ENCODE results near the gene ZNHIT2. TPM values are rescaled to one million over a fixed set of nuclear protein-coding genes. Genes with fewer than 3 reads are reported as not detected.

Gene ZNHIT2
- total RNA-seq, 4 donors from 2014 or later: 9.6 to 40.8 (median 12.2) TPM

DNA sequence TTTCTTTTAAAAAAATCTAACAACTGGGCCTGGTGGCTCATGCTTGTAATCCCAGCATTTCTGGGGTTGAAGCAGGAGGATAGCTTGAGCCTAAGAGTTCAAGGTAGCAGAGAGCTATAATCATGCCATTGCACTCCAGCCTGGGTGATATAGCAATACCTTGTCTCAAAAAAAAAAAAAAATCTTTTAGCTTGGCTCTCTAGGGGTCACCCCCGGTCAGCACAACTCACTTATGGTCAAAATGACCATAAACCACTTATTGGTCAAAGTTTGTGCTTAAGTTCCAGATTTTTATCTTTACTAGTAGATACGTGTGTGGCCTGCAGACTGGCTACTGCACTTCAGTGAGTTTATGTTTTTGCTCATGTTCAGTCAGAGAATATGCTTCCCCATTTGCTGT is 46.2 kb upstream of the ZNHIT2 start:
- no peak for DNase-seq
- WGBS, 2 donors (ENCODE audit: low coverage in 1 of 2): 69 to 75% methylated on average over 2 of the region's 2 CpGs
- no peak overlapping the region for H3K4me3 ChIP-seq
- in situ Hi-C loops (cut with MboI; ENCODE audit: low pct_ligation_motif_present in 1 of 4, low pct_unique_long_range_greater_than_20kb in 1 of 4, low sequenced_read_pairs in 3 of 4): loop anchor here in 1 of 4 donors (5.0 kb wide), 1 partner anchor 89 kb away; no protein-coding TSS in a partner anchor
- H3K36me3 ChIP-seq: no peaks in the 10 kb centered on the region
- peaks cover 0 to 9% (median 0%) of the 10 kb centered on the region in 4 donors for H3K4me1 ChIP-seq
- no peaks in the 10 kb centered on the region for H3K9me3 ChIP-seq
- H3K27me3 ChIP-seq: no peaks in the 10 kb centered on the region
- TF ChIP-seq POLR2AphosphoS5 (IDR thresholded peaks at IDR 0.05) (no peak), EP300 (IDR thresholded peaks at IDR 0.05; ENCODE audit: low read depth) (no peak)
- H3K27ac ChIP-seq: no peak overlapping the region
- intact Hi-C loops (cut with DNase I; ENCODE audit: low total_unique reads): no loop called here

DNA sequence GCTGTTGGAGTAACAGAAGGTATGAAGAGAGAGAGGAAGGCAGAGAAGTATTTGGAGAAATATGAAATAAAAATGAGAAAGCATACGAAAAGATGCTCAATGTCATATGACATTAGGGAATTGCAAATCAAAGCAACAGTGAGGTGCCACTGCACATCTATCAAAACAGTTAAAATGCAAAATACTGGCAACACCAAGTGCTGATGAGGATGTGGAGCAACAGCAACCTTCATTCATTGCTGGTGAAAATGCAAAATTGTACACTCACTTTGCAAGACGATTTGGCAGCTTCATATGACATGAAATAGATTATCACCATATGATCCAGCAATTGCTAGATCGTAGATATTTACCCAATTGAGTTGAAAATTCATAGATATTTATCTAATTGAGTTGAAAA is 43.1 kb upstream of the ZNHIT2 start:
- 46 to 81% methylated on average over 3 of the region's 3 CpGs for WGBS, 2 donors (ENCODE audit: low coverage in 1 of 2)
- no peaks in the 10 kb centered on the region for H3K9me3 ChIP-seq

DNA sequence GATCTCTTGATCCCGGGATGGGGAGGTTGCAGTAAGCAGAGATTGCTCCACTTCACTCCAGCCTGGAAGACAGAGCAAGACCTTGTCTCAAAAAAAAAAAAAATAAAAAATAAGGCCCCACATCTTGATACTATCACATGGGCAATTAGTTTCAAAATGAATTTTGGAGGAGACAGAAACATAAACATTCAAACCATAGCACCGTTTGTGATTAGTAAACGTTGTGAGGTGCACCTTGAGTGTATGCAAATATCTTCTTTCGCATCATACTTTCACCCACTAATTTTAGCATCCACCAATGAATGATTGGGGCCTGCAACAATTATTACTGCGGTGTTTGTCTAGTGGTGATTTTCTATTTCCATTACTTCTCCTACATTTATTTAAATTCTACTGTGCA is 41.5 kb upstream of the ZNHIT2 start:
- no peak overlapping the region for H3K4me3 ChIP-seq
- TF ChIP-seq POLR2AphosphoS5 (IDR thresholded peaks at IDR 0.05) (no peak), EP300 (IDR thresholded peaks at IDR 0.05; ENCODE audit: low read depth) (no peak), POLR2A (IDR thresholded peaks at IDR 0.05) (no peak)
- TF ChIP-seq, protein P1, sequence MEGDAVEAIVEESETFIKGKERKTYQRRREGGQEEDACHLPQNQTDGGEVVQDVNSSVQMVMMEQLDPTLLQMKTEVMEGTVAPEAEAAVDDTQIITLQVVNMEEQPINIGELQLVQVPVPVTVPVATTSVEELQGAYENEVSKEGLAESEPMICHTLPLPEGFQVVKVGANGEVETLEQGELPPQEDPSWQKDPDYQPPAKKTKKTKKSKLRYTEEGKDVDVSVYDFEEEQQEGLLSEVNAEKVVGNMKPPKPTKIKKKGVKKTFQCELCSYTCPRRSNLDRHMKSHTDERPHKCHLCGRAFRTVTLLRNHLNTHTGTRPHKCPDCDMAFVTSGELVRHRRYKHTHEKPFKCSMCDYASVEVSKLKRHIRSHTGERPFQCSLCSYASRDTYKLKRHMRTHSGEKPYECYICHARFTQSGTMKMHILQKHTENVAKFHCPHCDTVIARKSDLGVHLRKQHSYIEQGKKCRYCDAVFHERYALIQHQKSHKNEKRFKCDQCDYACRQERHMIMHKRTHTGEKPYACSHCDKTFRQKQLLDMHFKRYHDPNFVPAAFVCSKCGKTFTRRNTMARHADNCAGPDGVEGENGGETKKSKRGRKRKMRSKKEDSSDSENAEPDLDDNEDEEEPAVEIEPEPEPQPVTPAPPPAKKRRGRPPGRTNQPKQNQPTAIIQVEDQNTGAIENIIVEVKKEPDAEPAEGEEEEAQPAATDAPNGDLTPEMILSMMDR (IDR thresholded peaks at IDR 0.05): no peak
- no peaks in the 10 kb centered on the region for H3K36me3 ChIP-seq
- intact Hi-C loops (cut with DNase I; ENCODE audit: low total_unique reads) (no loop called here), in situ Hi-C loops (cut with MboI; ENCODE audit: low pct_ligation_motif_present in 1 of 4, low pct_unique_long_range_greater_than_20kb in 1 of 4, low sequenced_read_pairs in 3 of 4) (no loop called here)
- 61 to 64% methylated on average over 5 of the region's 5 CpGs for WGBS, 2 donors (ENCODE audit: low coverage in 1 of 2)
- H3K9me3 ChIP-seq: no peaks in the 10 kb centered on the region
- no peak overlapping the region for H3K27ac ChIP-seq
- no peaks in the 10 kb centered on the region for H3K27me3 ChIP-seq
- no peak for DNase-seq
- no peaks in the 10 kb centered on the region for H3K4me1 ChIP-seq

More for the DNA sequence above, 43.1 kb upstream of the ZNHIT2 start:
- H3K27ac ChIP-seq: no peak overlapping the region
- in situ Hi-C loops (cut with MboI; ENCODE audit: low pct_ligation_motif_present in 1 of 4, low pct_unique_long_range_greater_than_20kb in 1 of 4, low sequenced_read_pairs in 3 of 4): loop anchor here in 1 of 4 donors (5.0 kb wide), 1 partner anchor 92 kb away; no protein-coding TSS in a partner anchor
- no peak overlapping the region for H3K4me3 ChIP-seq
- no peaks in the 10 kb centered on the region for H3K36me3 ChIP-seq
- intact Hi-C loops (cut with DNase I; ENCODE audit: low total_unique reads): no loop called here
- peaks cover 0 to 5% (median 0%) of the 10 kb centered on the region in 4 donors for H3K4me1 ChIP-seq
- H3K27me3 ChIP-seq: no peaks in the 10 kb centered on the region
- no peak for DNase-seq
- TF ChIP-seq POLR2AphosphoS5 (IDR thresholded peaks at IDR 0.05) (no peak), POLR2A (IDR thresholded peaks at IDR 0.05) (no peak), EP300 (IDR thresholded peaks at IDR 0.05; ENCODE audit: low read depth) (no peak)
- TF ChIP-seq, protein P1 (IDR thresholded peaks at IDR 0.05): no peak

DNA sequence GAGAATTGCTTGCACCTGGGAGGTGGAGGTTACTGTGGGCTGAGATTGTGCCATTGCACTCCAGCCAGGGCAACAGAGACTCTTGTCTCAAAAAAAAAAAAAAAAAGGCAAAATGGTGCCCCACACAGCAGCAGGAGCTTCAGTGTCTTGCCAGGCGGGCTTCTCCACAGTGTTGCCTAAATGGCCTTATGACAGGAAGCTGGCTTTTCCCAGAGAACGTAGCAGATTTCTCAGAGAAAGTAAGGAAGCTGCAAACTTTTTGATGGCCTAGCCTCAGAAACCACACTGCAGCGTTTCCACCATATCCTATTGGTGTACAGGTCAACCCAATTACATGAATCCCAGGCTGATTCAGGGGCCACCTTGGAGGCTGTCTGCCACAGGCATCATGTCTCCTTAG is 39.8 kb upstream of the ZNHIT2 start:
- H3K4me3 ChIP-seq: no peak overlapping the region
- no peaks in the 10 kb centered on the region for H3K36me3 ChIP-seq
- no peaks in the 10 kb centered on the region for H3K9me3 ChIP-seq
- DNase-seq: no peak
- no peak overlapping the region for H3K27ac ChIP-seq
- 79 to 100% methylated on average over 1 to 3 of the region's 3 CpGs for WGBS, 2 donors (ENCODE audit: low coverage in 1 of 2)
- in situ Hi-C loops (cut with MboI; ENCODE audit: low pct_ligation_motif_present in 1 of 4, low pct_unique_long_range_greater_than_20kb in 1 of 4, low sequenced_read_pairs in 3 of 4): no loop called here
- H3K27me3 ChIP-seq: no peaks in the 10 kb centered on the region
- H3K4me1 ChIP-seq: no peaks in the 10 kb centered on the region
- TF ChIP-seq POLR2A (IDR thresholded peaks at IDR 0.05): no peak
- no peak for TF ChIP-seq EP300 (IDR thresholded peaks at IDR 0.05; ENCODE audit: low read depth)
- TF ChIP-seq POLR2AphosphoS5 (IDR thresholded peaks at IDR 0.05): no peak
- TF ChIP-seq, protein P1 (IDR thresholded peaks at IDR 0.05): no peak
- intact Hi-C loops (cut with DNase I; ENCODE audit: low total_unique reads): no loop called here

DNA sequence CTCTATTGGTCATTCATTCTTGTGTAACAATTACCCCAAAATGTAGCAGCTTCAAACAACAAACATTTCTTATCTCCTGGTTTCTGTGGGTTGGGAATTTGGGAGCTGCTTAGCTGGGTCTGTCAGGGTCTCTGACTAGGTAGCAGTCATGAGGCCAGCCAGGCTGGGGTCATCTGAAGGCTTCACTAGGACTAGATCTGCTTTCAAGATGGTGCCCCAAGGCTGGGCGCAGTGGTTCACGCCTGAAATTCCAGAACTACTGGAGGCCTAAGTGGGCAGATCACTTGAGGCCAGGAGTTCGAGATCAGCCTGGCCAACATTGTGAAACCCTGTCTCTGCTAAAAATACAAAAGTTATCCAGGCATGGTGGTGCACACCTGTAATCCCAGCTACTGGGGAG is 39.4 kb upstream of the ZNHIT2 start:
- no peak for DNase-seq
- H3K4me1 ChIP-seq: no peaks in the 10 kb centered on the region
- no peaks in the 10 kb centered on the region for H3K27me3 ChIP-seq
- WGBS, 2 donors (ENCODE audit: low coverage in 1 of 2): 71 to 89% methylated on average over 2 to 3 of the region's 3 CpGs
- in situ Hi-C loops (cut with MboI; ENCODE audit: low pct_ligation_motif_present in 1 of 4, low pct_unique_long_range_greater_than_20kb in 1 of 4, low sequenced_read_pairs in 3 of 4) (no loop called here), intact Hi-C loops (cut with DNase I; ENCODE audit: low total_unique reads) (no loop called here)
- H3K36me3 ChIP-seq: no peaks in the 10 kb centered on the region
- H3K9me3 ChIP-seq: no peaks in the 10 kb centered on the region
- TF ChIP-seq, protein P1 (IDR thresholded peaks at IDR 0.05): no peak
- TF ChIP-seq POLR2A (IDR thresholded peaks at IDR 0.05) (no peak), POLR2AphosphoS5 (IDR thresholded peaks at IDR 0.05) (no peak), EP300 (IDR thresholded peaks at IDR 0.05; ENCODE audit: low read depth) (no peak)
- no peak overlapping the region for H3K27ac ChIP-seq
- H3K4me3 ChIP-seq: no peak overlapping the region
